Measurements from ENCODE around the gene ZNF141. TPM values are rescaled to one million over a fixed set of nuclear protein-coding genes. Genes with fewer than 3 reads are reported as not detected.

The ZNF141 gene
- total RNA-seq, 1 experiment from 2014 or later, result 9.2 TPM

DNA sequence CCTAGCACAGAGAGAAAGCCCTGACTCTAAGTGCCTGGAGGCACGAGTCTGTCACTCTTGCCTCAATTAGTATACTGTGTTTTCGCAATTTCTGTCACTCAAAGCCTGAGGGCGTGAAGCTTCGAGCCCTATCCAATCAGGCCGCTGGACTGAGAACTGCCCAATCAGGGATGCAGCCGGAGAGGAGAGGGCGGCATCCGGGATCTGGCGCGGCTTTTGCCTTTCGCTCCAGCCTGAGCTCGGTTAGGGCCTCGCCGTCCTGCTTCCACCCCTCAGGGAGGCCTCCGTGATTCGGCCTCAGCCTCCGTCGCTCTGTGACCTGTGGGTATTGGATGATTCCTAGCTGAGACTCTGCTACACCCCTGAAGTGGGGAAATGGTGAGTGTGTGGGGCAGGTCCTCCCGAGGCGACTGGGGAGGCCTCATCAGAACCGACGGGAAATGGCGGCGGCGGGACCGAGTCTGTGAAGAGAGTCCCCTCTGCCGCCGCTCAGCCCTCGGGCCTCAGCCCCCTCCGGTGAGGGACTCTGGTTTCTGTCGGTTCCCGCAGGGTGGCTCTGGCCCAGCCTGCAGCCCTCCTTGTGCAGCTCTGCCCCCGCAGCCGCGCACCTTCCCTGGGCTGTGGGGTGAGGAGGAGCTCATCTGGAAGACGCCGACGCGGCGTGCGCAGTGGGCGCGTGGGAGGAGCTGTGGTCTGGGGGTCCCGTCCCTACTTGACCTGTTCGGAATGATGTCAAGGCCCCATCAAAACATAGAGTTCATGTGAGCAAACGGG is 48.5 kb downstream of the ZNF141 start:
- no peak for DNase-seq (ENCODE audit: low read depth)

GRCh38 chr4:386708-387105 is 49.1 kb downstream of the ZNF141 start:
- no peak for DNase-seq (ENCODE audit: low read depth)

- DNase-seq (ENCODE audit: low read depth), result no peak
These were observed 66.4 kb downstream of the ZNF141 start for GRCh38 chr4:404006-404405.

GRCh38 chr4:408321-408720 is 70.7 kb downstream of the ZNF141 start:
- peak; percentile 31 for DNase-seq (ENCODE audit: low read depth)

GRCh38 chr4:422587-422986 is 85.0 kb downstream of the ZNF141 start:
- no peak for DNase-seq (ENCODE audit: low read depth)

Other genes with a start within 250 kb of the ZNF141 start
- gene ZNF718, start 213.3 kb upstream of the ZNF141 start, total RNA-seq (2014; rRNA removed), result 7.3 and 8.9 TPM in 2 replicates
- gene ZNF732, start 32.3 kb upstream of the ZNF141 start, total RNA-seq (2014; rRNA removed), result not detected in 2 replicates
- gene ZNF721, start 161.3 kb downstream of the ZNF141 start, total RNA-seq (2014; rRNA removed), result 8.8 and 13.2 TPM in 2 replicates
- gene PIGG, start 161.4 kb downstream of the ZNF141 start, total RNA-seq (2014; rRNA removed), result 33.3 and 36.2 TPM in 2 replicates
- not detected in 2 replicates for gene TMEM271, start 238.5 kb downstream of the ZNF141 start, total RNA-seq (2014; rRNA removed)